ENCODE data around the gene EBPL.

DNA sequence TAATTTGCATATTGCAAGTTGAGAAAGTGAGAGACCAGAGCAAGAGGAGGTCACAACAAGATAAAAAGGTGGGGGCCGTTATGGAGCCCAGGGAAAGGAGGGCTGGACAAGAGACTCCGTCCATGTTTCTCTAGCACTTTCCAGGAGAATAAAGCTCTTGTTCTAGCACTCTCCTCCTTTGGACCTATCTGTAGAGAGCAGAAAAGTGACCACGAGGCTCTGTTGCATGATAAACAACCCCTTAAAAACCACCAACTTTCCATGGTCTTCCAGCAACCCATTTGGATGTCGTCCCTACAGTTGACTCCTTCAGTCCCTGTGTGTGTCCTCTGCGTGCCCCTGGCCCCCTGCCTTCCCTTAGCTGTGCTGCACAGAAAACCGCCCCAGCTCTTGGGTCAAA is 67.1 kb downstream of the EBPL start:
- TF ChIP-seq POLR2A (IDR thresholded peaks at IDR 0.05; ENCODE audit: low read length) (no peak), GATA1 (IDR thresholded peaks at IDR 0.05; ENCODE audit: low read depth, low read length) (no peak)
